ENCODE results near the gene WDR59.
"Not testable (repeated sequence)": the region's sequence is repeated elsewhere in the genome, so short reads cannot be mapped to it uniquely, and the experiment has no call there.

Gene WDR59

GRCh38 chr16:74984529-74985296 lies at the start of gene WDR59:
Gene WDR59, minus strand, starts transcription at chr16:74985123. Its CDS starts 106 bp downstream, at chr16:74985017.
- peaks cover 2% of the 10 kb centered on the region for H3K36me3 Mint-ChIP-seq (ENCODE audit: low read depth)
- peak within 1 kb of the TSS; percentile 94 for H3K27ac Mint-ChIP-seq
- no peaks in the 10 kb centered on the region for H3K9me3 Mint-ChIP-seq
- H3K4me1 Mint-ChIP-seq (ENCODE audit: low read depth): peaks cover 8% of the 10 kb centered on the region
- peaks cover 2% of the 10 kb centered on the region for H3K27me3 Mint-ChIP-seq (ENCODE audit: low read depth)
- peak; percentile 99 for DNase-seq (ENCODE audit: low spot score)
- peak within 1 kb of the TSS; percentile 92 for H3K4me3 Mint-ChIP-seq

DNA sequence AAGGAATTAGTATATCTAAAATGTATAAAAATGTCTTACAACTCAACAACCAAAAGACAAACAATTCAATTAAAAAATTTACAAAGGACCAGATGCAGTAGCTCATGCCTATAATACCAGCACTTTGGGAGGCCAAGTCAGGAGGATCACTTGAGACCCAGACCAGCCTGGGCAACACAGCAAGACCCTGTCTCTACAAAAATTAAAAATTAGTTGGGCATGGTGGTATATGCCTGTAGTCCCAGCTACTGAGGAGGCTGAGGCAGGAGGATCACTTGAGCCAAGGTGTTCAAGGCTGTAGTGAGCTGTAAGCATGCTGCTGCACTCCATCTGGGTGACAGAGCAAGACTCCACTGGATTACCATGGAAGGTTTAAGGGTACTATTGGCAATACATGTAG lies 47.7 kb upstream of the WDR59 start:
- Mint-ChIP-seq H3K36me3 (ENCODE audit: low read depth) (peaks cover 20% of the 10 kb centered on the region), H3K9me3 (peaks cover 13% of the 10 kb centered on the region), H3K4me3 (no peak overlapping the region), H3K27me3 (ENCODE audit: low read depth) (no peaks in the 10 kb centered on the region), H3K4me1 (ENCODE audit: low read depth) (peaks cover 2% of the 10 kb centered on the region), H3K27ac (no peak overlapping the region)
- DNase-seq (ENCODE audit: low spot score): no peak

- Mint-ChIP-seq H3K4me1 (ENCODE audit: low read depth) (peaks cover 6% of the 10 kb centered on the region), H3K4me3 (no peak overlapping the region), H3K36me3 (ENCODE audit: low read depth) (peaks cover 4% of the 10 kb centered on the region), H3K9me3 (no peaks in the 10 kb centered on the region), H3K27ac (no peak overlapping the region), H3K27me3 (ENCODE audit: low read depth) (no peaks in the 10 kb centered on the region)
- no peak for DNase-seq (ENCODE audit: low spot score)
These were observed 44.9 kb upstream of the WDR59 start for GRCh38 chr16:75029854-75030253.

DNA sequence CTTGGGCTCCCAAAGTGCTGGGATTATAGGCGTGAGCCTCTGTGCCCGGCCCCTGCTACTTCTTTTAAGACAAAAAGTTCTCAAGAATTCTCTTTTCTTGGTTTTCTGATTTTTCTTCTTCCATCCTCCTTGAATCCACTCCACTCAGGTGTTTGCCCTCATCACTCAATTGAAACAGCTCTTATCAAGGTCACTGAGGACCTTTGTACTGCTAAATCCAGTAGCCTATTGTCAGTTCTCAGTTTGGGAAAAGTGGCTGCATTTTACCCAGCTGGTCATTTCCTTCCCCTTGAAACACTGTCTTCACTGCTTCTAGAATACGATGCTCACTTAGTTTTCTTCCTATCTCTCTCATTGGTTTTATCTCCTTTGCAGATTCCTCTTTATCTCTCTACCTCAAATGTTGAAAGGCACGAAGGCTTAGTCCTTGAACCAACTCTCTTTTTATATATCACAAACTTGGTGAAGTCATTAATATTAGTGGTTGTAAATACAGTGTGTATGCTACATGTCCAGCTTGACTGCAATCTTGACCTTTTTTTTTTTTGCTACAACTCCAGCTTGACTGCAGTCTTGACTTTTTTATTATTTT lies 43.7 kb upstream of the WDR59 start:
- peaks cover 2% of the 10 kb centered on the region for H3K36me3 Mint-ChIP-seq (ENCODE audit: low read depth)
- H3K27me3 Mint-ChIP-seq (ENCODE audit: low read depth): no peaks in the 10 kb centered on the region
- H3K27ac Mint-ChIP-seq: no peak overlapping the region
- H3K4me1 Mint-ChIP-seq (ENCODE audit: low read depth): peaks cover 15% of the 10 kb centered on the region
- DNase-seq (ENCODE audit: low spot score): no peak
- no peak overlapping the region for H3K4me3 Mint-ChIP-seq
- no peaks in the 10 kb centered on the region for H3K9me3 Mint-ChIP-seq

GRCh38 chr16:75027520-75028300 lies 42.8 kb upstream of the WDR59 start:
- H3K27ac Mint-ChIP-seq: no peak overlapping the region
- H3K4me3 Mint-ChIP-seq: no peak overlapping the region
- peaks cover 6% of the 10 kb centered on the region for H3K36me3 Mint-ChIP-seq (ENCODE audit: low read depth)
- H3K4me1 Mint-ChIP-seq (ENCODE audit: low read depth): peaks cover 15% of the 10 kb centered on the region
- DNase-seq (ENCODE audit: low spot score): no peak
- H3K9me3 Mint-ChIP-seq: peaks cover 1% of the 10 kb centered on the region
- H3K27me3 Mint-ChIP-seq (ENCODE audit: low read depth): no peaks in the 10 kb centered on the region

- no peaks in the 10 kb centered on the region for H3K27me3 Mint-ChIP-seq (ENCODE audit: low read depth)
These were observed 42.0 kb upstream of the WDR59 start for GRCh38 chr16:75026892-75027391.

GRCh38 chr16:75026239-75026891 lies 41.4 kb upstream of the WDR59 start:
- H3K27ac Mint-ChIP-seq; DNase-seq (ENCODE audit: low spot score); H3K27me3 Mint-ChIP-seq (ENCODE audit: low read depth); H3K4me3 Mint-ChIP-seq: not testable (repeated sequence)
- Mint-ChIP-seq H3K4me1 (ENCODE audit: low read depth) (peaks cover 13% of the 10 kb centered on the region), H3K9me3 (peaks cover 10% of the 10 kb centered on the region), H3K36me3 (ENCODE audit: low read depth) (peaks cover 12% of the 10 kb centered on the region)

More at GRCh38 chr16:75026892-75027391, 42.0 kb upstream of the WDR59 start:
- peaks cover 5% of the 10 kb centered on the region for H3K9me3 Mint-ChIP-seq
- H3K4me1 Mint-ChIP-seq (ENCODE audit: low read depth): peaks cover 13% of the 10 kb centered on the region
- H3K4me3 Mint-ChIP-seq: no peak overlapping the region
- no peak overlapping the region for H3K27ac Mint-ChIP-seq
- no peak for DNase-seq (ENCODE audit: low spot score)
- H3K36me3 Mint-ChIP-seq (ENCODE audit: low read depth): peaks cover 7% of the 10 kb centered on the region

DNA sequence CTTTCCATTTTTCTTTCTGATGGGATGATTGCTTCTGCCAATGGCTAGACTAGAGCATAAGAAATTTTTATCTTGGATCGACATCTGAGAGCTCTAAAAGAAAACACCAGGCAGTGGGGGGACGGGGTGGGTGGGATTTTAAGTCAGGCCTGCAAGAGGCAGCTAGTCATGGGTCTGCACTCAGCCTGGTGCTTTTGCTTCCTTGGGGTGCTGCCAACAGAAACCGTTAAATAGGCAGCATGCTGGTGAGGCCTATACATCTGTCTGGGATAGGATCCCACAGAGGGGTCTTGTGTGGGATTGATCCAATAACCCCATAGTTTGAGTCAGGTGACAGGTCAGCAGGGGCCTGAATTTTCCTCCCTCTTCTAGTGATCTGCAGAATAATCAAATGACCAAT lies 40.8 kb upstream of the WDR59 start:
- Mint-ChIP-seq H3K27ac (no peak overlapping the region), H3K4me3 (no peak overlapping the region), H3K36me3 (ENCODE audit: low read depth) (peaks cover 18% of the 10 kb centered on the region), H3K9me3 (peaks cover 16% of the 10 kb centered on the region), H3K27me3 (ENCODE audit: low read depth) (no peaks in the 10 kb centered on the region), H3K4me1 (ENCODE audit: low read depth) (peaks cover 13% of the 10 kb centered on the region)
- no peak for DNase-seq (ENCODE audit: low spot score)

DNA sequence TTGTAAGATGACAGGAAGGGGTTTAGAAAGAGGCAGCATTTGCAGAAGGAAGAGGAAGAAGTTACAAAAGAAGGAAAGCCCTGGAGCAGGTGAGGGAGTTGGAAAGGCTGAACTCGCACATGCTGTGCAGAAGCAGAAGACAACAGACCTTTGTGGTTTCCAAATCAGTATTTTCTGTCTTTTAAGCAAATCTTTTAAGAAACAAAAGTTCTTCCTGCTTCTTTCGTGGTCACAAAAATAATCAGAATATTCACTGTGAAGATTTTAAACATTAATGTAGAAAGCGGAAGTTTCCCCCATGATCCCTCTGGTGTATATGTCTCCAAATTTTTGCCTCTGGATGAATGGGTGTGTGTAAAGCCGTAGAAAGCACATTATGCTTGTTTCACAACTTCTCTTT lies 39.7 kb upstream of the WDR59 start:
- no peak overlapping the region for H3K4me3 Mint-ChIP-seq
- no peak for DNase-seq (ENCODE audit: low spot score)
- H3K9me3 Mint-ChIP-seq: peaks cover 27% of the 10 kb centered on the region
- no peak overlapping the region for H3K27ac Mint-ChIP-seq
- peaks cover 26% of the 10 kb centered on the region for H3K36me3 Mint-ChIP-seq (ENCODE audit: low read depth)
- H3K4me1 Mint-ChIP-seq (ENCODE audit: low read depth): peaks cover 13% of the 10 kb centered on the region
- no peaks in the 10 kb centered on the region for H3K27me3 Mint-ChIP-seq (ENCODE audit: low read depth)

DNA sequence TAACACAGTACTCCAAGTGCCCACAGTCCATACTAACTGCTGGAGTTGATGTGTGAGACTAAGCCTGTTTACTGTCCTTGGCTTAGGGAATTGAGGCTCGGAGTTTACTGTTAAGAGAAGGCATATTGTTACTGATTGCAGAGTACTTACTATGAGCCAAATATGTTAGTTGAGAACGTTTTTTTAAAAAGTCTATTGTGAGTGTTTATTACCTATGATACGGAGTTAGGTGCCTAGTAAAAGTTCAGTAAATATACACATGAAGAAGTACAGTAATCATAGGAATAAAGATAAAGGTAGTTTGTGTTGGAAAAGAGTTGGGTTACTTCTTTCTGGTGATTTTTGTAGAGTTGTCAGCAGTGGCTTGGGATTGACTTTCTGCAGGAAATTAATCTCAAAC lies 39.3 kb upstream of the WDR59 start:
- Mint-ChIP-seq H3K4me1 (ENCODE audit: low read depth) (peaks cover 13% of the 10 kb centered on the region), H3K9me3 (peaks cover 27% of the 10 kb centered on the region), H3K27ac (no peak overlapping the region), H3K4me3 (no peak overlapping the region), H3K36me3 (ENCODE audit: low read depth) (peaks cover 30% of the 10 kb centered on the region), H3K27me3 (ENCODE audit: low read depth) (no peaks in the 10 kb centered on the region)
- no peak for DNase-seq (ENCODE audit: low spot score)

DNA sequence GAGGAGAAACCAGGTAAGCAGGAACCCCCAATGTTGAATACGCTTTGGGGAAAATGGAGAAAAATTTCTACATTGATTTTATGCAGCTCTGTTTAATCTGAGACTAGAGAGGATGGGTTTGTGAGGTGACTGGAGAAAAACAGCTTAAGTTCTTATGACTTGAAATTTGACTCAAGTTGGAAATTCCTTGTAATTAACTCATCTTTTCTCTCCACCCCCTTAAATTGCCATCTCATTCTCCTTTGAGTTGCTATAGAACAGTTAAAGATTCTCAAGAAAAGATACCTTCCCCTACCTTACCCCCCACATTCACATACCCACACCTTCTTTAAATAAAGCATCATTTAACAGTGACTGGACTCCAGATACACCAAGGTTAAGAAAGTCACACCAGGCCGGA lies 38.1 kb upstream of the WDR59 start:
- Mint-ChIP-seq H3K4me3 (no peak overlapping the region), H3K4me1 (ENCODE audit: low read depth) (peaks cover 17% of the 10 kb centered on the region), H3K27me3 (ENCODE audit: low read depth) (no peaks in the 10 kb centered on the region), H3K9me3 (peaks cover 27% of the 10 kb centered on the region), H3K27ac (no peak overlapping the region), H3K36me3 (ENCODE audit: low read depth) (peaks cover 30% of the 10 kb centered on the region)
- no peak for DNase-seq (ENCODE audit: low spot score)

DNA sequence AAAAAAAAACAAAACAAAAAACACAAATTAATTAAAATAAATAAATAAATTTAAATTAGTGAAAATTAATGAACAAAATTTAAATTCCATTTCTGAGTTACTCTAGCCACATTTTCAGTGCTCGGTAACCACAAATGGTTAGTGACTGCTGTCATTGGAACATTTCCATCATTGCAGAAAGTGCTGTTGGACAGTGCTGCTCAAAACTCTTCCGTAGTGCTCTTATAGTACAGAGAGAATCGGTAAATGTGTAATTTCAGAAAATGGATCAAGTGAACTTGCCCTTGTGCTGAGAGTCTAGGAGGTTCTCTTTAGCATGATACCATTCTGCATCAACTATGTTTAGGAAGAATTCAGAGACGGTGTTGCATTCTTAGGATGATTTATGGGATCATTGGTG lies 37.6 kb upstream of the WDR59 start:
- peaks cover 21% of the 10 kb centered on the region for H3K4me1 Mint-ChIP-seq (ENCODE audit: low read depth)
- H3K27ac Mint-ChIP-seq: no peak overlapping the region
- no peak overlapping the region for H3K4me3 Mint-ChIP-seq
- H3K9me3 Mint-ChIP-seq: peaks cover 27% of the 10 kb centered on the region
- H3K27me3 Mint-ChIP-seq (ENCODE audit: low read depth): no peaks in the 10 kb centered on the region
- peaks cover 30% of the 10 kb centered on the region for H3K36me3 Mint-ChIP-seq (ENCODE audit: low read depth)
- no peak for DNase-seq (ENCODE audit: low spot score)

DNA sequence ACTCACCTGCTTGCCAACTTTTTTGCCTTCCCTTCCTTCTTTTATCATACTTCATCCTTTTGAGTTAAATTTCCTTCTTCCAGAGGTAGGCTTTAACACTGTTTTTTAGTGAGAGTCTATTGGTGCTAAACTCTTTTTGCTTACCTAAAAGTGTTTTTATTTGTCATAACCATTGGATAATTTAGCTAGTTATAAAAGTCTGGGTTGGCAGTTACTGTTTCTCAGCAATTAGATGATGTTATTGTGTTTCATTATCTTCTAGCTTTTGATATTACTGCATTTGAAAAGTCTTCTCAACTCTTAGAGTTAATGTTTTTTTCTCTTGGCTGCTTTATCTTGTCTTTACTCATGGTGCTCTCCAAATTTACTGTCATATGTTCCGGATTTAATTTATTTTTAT lies 36.5 kb upstream of the WDR59 start:
- Mint-ChIP-seq H3K9me3 (peaks cover 27% of the 10 kb centered on the region), H3K4me3 (no peak overlapping the region), H3K36me3 (ENCODE audit: low read depth) (peaks cover 30% of the 10 kb centered on the region), H3K27ac (no peak overlapping the region), H3K4me1 (ENCODE audit: low read depth) (peaks cover 23% of the 10 kb centered on the region), H3K27me3 (ENCODE audit: low read depth) (no peaks in the 10 kb centered on the region)
- no peak for DNase-seq (ENCODE audit: low spot score)
